Measurements from ENCODE around the gene KCMF1.

- TF ChIP-seq, protein P1, sequence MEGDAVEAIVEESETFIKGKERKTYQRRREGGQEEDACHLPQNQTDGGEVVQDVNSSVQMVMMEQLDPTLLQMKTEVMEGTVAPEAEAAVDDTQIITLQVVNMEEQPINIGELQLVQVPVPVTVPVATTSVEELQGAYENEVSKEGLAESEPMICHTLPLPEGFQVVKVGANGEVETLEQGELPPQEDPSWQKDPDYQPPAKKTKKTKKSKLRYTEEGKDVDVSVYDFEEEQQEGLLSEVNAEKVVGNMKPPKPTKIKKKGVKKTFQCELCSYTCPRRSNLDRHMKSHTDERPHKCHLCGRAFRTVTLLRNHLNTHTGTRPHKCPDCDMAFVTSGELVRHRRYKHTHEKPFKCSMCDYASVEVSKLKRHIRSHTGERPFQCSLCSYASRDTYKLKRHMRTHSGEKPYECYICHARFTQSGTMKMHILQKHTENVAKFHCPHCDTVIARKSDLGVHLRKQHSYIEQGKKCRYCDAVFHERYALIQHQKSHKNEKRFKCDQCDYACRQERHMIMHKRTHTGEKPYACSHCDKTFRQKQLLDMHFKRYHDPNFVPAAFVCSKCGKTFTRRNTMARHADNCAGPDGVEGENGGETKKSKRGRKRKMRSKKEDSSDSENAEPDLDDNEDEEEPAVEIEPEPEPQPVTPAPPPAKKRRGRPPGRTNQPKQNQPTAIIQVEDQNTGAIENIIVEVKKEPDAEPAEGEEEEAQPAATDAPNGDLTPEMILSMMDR (tag by site-specific recombination; IDR thresholded peaks at IDR 0.05), result no peak
- TF ChIP-seq ZNF843 (tag by site-specific recombination; IDR thresholded peaks at IDR 0.05) (no peak), ZNF704 (tag by site-specific recombination; IDR thresholded peaks at IDR 0.05) (no peak)
Observed at GRCh38 chr2:84986018-84986417, 15.1 kb downstream of the KCMF1 start.
